ENCODE measurements around the gene TMEM233. TPM values are rescaled to one million over a fixed set of nuclear protein-coding genes. Genes with fewer than 3 reads are reported as not detected.

TMEM233 gene
- total RNA-seq, 1 experiment from 2014 or later: not detected

- Histone ChIP-seq H3K36me3 (ENCODE audit: control insufficient read depth in 1 of 2, insufficient read depth in 2 of 2, low read length in 2 of 2) (peaks cover 27 to 63% of the 10 kb centered on the region in 2 experiments; a peak in 3 of 4 replicates), H3K4me3 (replicated peaks in 1 of 2; ENCODE audit: low read depth in 1 of 2, low read length in 2 of 2) (no peak overlapping the region), H4K20me1 (ENCODE audit: insufficient read depth) (no peaks in the 10 kb centered on the region), H3K4me1 (ENCODE audit: control insufficient read depth in 1 of 2, insufficient read depth in 2 of 2, low read length in 2 of 2) (peaks cover 0 to 7% of the 10 kb centered on the region in 2 experiments; a peak in 1 of 4 replicates), H3K4me2 (ENCODE audit: low read length) (no peak overlapping the region), H3K9me2 (ENCODE audit: insufficient read depth) (no peaks in the 10 kb centered on the region), H3K9ac (ENCODE audit: low read length) (no peak overlapping the region), H3K27ac (ENCODE audit: low read depth, low read length) (no peak overlapping the region), H3K9me3 (ENCODE audit: control insufficient read depth in 1 of 2, insufficient read depth in 1 of 2, low read depth in 1 of 2, low read length in 2 of 2) (no peaks in the 10 kb centered on the region), H2AFZ (ENCODE audit: low read depth, low read length, poor library complexity, severe bottlenecking) (no peak overlapping the region), H3K79me2 (ENCODE audit: insufficient read depth, low read length) (peaks cover 40% of the 10 kb centered on the region), H3K27me3 (ENCODE audit: insufficient read depth, low read length) (no peaks in the 10 kb centered on the region)
- CTCF ChIA-PET: no interaction called here
- intact Hi-C loops (cut with micrococcal nuclease): no loop called here
- no TSS peak for BruUV-seq (replicated peaks)
- TF ChIP-seq REST (IDR thresholded peaks at IDR 0.05; ENCODE audit: low read depth) (no peak), TCF7L2 (IDR thresholded peaks at IDR 0.05; ENCODE audit: borderline replicate concordance, extremely low read depth, insufficient read depth, insufficient read length) (no peak), CTCF (IDR thresholded peaks at IDR 0.05 in 2 of 3, conservative IDR thresholded peaks at IDR 0.05 in 1 of 3; ENCODE audit: borderline replicate concordance in 1 of 3, insufficient read depth in 1 of 3, low read depth in 2 of 3, low read length in 2 of 3) (no peak), JUND (IDR thresholded peaks at IDR 0.05) (no peak), EZH2phosphoT487 (IDR thresholded peaks at IDR 0.05; ENCODE audit: borderline replicate concordance) (no peak), FOSL1 (IDR thresholded peaks at IDR 0.05; ENCODE audit: low read depth) (no peak), ZNF274 (IDR thresholded peaks at IDR 0.05; ENCODE audit: low read depth, low read length) (no peak), ATF3 (IDR thresholded peaks at IDR 0.05) (no peak)
- ATAC-seq (no peak), DNase-seq (ENCODE audit: low read depth, low spot score) (no peak)
- POLR2A ChIA-PET: no interaction called here
- RAD21 ChIA-PET (ENCODE audit: low non-redundant PET in 1 of 2, low total read pairs in 2 of 2, uncharacterized antibody in 2 of 2, unreplicated experiment in 2 of 2): no interaction called here
These were observed 78.6 kb downstream of the TMEM233 start for GRCh38 chr12:119672194-119672593.
